Breast epithelium (tissue), 4 donors: ENCODE measurements around the gene PRKG1. TPM values are rescaled to one million over a fixed set of nuclear protein-coding genes. Genes with fewer than 3 reads are reported as not detected.
A peak's percentile ranks its signal among the peaks of the same experiment; 100 is the strongest.

Source experiments
- DNase-seq, 2 donors: peaks; one replicate each; pipeline ENCODE4 v3.0.0-alpha.2; 2019; ENCODE audit warnings: low spot score in 2 of 2
- H3K27ac ChIP-seq, 2 donors: fragments of 200-600 bp; sonication (generic) in 1 of 2; one replicate each; pipeline ENCODE4 v1.5.1; 2016 to 2019; ENCODE audit warnings: mild to moderate bottlenecking in 1 of 2
- H3K27me3 ChIP-seq, 2 donors: fragments of 200-600 bp; sonication (generic) in 1 of 2; one replicate each; pipeline versions ENCODE4 v1.5.1 to v1.6.0; 2017 to 2019; ENCODE audit warnings: control low read depth in 1 of 2, mild to moderate bottlenecking in 1 of 2
- H3K36me3 ChIP-seq: fragments of 200-600 bp; one replicate; pipeline ENCODE4 v1.5.1; 2019
- H3K4me1 ChIP-seq, 2 donors: fragments of 200-600 bp; sonication (generic); one replicate each; pipeline ENCODE4 v1.5.1; 2016 to 2019; ENCODE audit warnings: control low read depth in 1 of 2
- H3K4me3 ChIP-seq, 3 donors: fragments of 200-600 bp; sonication (generic); 1 replicate in 2 of 3; 2 replicates in 1 of 3; pipeline ENCODE4 v1.5.1; 2016 to 2019; ENCODE audit warnings: mild to moderate bottlenecking in 3 of 3, moderate library complexity in 2 of 3
- H3K9me3 ChIP-seq, 2 donors: fragments of 200-600 bp; sonication (generic) in 1 of 2; one replicate each; pipeline ENCODE4 v1.5.1; 2016 to 2019; ENCODE audit warnings: control low read depth in 1 of 2
- POLR2A ChIP-seq: fragments of 450-650 bp; IDR thresholded peaks from one replicate; pipeline ENCODE4 v1.6.1; 2016; ENCODE audit warnings: antibody characterized with exemption, mild to moderate bottlenecking, moderate library complexity
- POLR2AphosphoS5 ChIP-seq, 3 donors: sonication (generic); formaldehyde crosslinking; IDR thresholded peaks; one replicate each; pipeline ENCODE4 v1.6.1; 2017; ENCODE audit warnings: antibody characterized with exemption in 3 of 3
- intact Hi-C: fragments of 100-400 bp; cut with DNase I; formaldehyde crosslinking; loops from one replicate; pipeline ENCODE4 v1.15.1; 2023; ENCODE audit warnings: low total_unique reads
- total RNA-seq, 3 donors: library from RNA; depleted of rRNA; stranded (reverse); fragments of >200 nt; gene quantifications; one replicate each; pipeline ENCODE4 v1.1.0, GENCODE V29; 2016
- TF ChIP-seq, protein P1 (sequence below), 3 donors: fragments of 450-650 bp; IDR thresholded peaks; one replicate each; pipeline ENCODE4 v1.5.1; 2016 to 2017; ENCODE audit warnings: antibody characterized with exemption in 3 of 3, mild to moderate bottlenecking in 3 of 3, moderate library complexity in 3 of 3

Gene PRKG1
- total RNA-seq, 3 donors from 2014 or later: 10.9 to 36.9 (median 19.7) TPM

DNA sequence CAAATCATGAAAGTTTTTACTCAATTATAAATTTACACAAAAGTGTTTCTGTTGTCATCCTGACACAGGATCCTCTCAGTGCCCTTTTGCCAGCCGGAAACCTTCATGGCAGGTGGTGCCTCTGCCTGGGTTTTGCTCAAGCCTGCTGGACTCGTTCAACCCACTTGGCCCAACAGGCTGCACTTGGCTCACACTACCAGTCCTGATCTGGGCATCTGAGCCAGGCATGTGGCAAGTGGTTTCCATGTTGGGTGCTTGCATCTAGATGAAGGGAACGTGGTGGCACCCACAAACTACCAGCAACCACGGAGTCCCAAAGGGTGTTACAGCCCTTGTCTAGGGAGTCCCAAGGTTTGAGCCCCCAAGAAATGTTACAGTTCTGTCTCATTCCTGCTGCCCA is 787.4 kb downstream of the PRKG1 start:
- peak; percentile 20 to 37 for DNase-seq
- Histone ChIP-seq H3K36me3 (no peaks in the 10 kb centered on the region), H3K27ac (no peak overlapping the region), H3K27me3 (no peaks in the 10 kb centered on the region), H3K4me3 (no peak overlapping the region), H3K4me1 (no peaks in the 10 kb centered on the region), H3K9me3 (no peaks in the 10 kb centered on the region)
- intact Hi-C loops: no loop called here
- TF ChIP-seq, protein P1, sequence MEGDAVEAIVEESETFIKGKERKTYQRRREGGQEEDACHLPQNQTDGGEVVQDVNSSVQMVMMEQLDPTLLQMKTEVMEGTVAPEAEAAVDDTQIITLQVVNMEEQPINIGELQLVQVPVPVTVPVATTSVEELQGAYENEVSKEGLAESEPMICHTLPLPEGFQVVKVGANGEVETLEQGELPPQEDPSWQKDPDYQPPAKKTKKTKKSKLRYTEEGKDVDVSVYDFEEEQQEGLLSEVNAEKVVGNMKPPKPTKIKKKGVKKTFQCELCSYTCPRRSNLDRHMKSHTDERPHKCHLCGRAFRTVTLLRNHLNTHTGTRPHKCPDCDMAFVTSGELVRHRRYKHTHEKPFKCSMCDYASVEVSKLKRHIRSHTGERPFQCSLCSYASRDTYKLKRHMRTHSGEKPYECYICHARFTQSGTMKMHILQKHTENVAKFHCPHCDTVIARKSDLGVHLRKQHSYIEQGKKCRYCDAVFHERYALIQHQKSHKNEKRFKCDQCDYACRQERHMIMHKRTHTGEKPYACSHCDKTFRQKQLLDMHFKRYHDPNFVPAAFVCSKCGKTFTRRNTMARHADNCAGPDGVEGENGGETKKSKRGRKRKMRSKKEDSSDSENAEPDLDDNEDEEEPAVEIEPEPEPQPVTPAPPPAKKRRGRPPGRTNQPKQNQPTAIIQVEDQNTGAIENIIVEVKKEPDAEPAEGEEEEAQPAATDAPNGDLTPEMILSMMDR (IDR thresholded peaks at IDR 0.05): no peak
- TF ChIP-seq POLR2AphosphoS5 (IDR thresholded peaks at IDR 0.05) (no peak), POLR2A (no peak)

DNA sequence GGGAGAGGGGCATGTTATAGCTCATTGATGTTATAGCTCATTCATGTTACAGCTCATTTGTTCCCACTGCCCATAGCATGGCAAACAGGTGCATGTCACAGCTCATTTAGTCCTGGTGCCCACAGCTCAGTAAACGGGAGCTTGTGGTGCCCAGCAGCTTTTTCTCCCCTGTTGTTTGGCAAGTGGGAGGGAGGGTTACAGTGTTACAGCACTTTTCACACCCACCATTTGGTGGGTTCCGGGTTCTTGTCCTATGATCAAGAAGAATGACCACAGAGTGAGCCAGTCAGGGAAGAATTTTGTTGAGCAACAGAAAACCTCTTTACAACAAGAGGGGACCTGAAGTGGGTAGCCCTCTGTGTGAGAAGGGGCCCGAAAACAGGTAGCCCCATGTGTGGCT is 787.9 kb downstream of the PRKG1 start:
- Histone ChIP-seq H3K9me3 (no peaks in the 10 kb centered on the region), H3K27ac (no peak overlapping the region), H3K4me1 (no peaks in the 10 kb centered on the region), H3K4me3 (no peak overlapping the region), H3K27me3 (no peaks in the 10 kb centered on the region), H3K36me3 (no peaks in the 10 kb centered on the region)
- intact Hi-C loops: no loop called here
- TF ChIP-seq POLR2AphosphoS5 (IDR thresholded peaks at IDR 0.05): no peak
- TF ChIP-seq, protein P1 (IDR thresholded peaks at IDR 0.05): no peak
- TF ChIP-seq POLR2A: no peak
- no peak for DNase-seq

DNA sequence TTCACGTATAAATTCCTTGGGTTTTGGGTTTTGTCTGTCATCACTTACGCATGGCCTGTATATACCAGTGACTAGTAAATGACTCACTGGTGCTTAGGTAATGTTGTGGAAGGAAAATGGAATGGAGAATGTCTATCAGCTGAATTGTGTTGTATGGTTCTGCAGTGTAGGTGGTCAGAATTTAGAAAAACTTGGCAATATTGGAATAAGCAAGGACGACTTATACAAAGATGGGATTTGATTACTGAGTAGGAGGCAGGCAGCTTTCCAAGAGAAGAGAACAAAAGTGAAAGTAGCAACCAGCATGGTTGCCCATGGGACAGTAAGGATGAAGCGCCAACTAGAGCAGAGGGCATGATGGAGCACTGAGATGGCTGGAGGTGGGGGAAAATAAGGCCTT is 793.7 kb downstream of the PRKG1 start:
- no peak for TF ChIP-seq POLR2A
- TF ChIP-seq, protein P1 (IDR thresholded peaks at IDR 0.05): no peak
- TF ChIP-seq POLR2AphosphoS5 (IDR thresholded peaks at IDR 0.05): no peak
- intact Hi-C loops: no loop called here
- H3K9me3 ChIP-seq: no peaks in the 10 kb centered on the region
- H3K4me3 ChIP-seq: no peak overlapping the region
- no peaks in the 10 kb centered on the region for H3K36me3 ChIP-seq
- no peaks in the 10 kb centered on the region for H3K4me1 ChIP-seq
- H3K27me3 ChIP-seq: no peaks in the 10 kb centered on the region
- no peak overlapping the region for H3K27ac ChIP-seq
- no peak for DNase-seq

DNA sequence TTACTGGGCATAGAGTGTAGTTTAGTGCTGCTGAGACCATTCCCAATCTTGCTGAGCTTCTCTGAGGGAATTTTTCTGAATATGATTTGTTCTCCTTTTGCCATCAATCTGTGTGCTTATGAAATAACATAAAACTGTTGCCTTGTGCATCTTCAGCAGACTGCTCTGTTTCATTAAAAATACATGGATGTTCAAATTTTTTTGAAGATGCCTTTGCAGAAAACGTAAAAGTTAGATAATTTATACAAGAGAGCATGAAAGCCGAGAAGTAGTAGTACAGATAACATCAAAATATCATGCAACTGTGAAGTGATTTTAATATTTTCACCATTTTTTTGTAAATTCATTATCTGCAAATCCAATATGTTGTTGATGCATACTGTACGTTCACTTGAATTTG is 799.8 kb downstream of the PRKG1 start:
- DNase-seq: no peak
- Histone ChIP-seq H3K4me3 (no peak overlapping the region), H3K36me3 (no peaks in the 10 kb centered on the region), H3K4me1 (no peaks in the 10 kb centered on the region), H3K27me3 (no peaks in the 10 kb centered on the region), H3K27ac (no peak overlapping the region), H3K9me3 (no peaks in the 10 kb centered on the region)
- TF ChIP-seq POLR2A (no peak), POLR2AphosphoS5 (IDR thresholded peaks at IDR 0.05) (no peak)
- TF ChIP-seq, protein P1 (IDR thresholded peaks at IDR 0.05): no peak
- intact Hi-C loops: no loop called here

DNA sequence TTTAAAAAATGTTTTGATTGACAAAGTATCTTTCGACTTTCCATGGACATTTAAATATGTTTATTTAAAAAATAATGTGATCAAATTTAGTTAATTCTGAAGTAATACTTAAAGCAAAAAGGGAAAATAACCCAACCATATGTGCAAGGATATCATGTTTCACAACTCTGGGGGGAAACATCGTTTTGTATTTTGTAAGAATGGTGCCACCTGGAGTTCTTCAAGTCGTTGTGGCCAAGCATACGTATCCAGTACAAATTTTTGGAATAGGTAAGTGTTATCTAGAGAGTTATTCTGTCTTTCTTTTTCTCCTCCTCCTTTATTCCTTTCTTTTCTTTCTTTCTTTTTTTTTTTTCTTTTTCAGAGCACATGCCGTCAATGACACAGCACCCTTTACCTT is 801.3 kb downstream of the PRKG1 start:
- H3K27ac ChIP-seq: no peak overlapping the region
- H3K4me1 ChIP-seq: peaks cover 0 to 5% of the 10 kb centered on the region in 2 donors
- no peaks in the 10 kb centered on the region for H3K9me3 ChIP-seq
- no peak for DNase-seq
- H3K27me3 ChIP-seq: no peaks in the 10 kb centered on the region
- intact Hi-C loops: no loop called here
- no peaks in the 10 kb centered on the region for H3K36me3 ChIP-seq
- TF ChIP-seq, protein P1 (IDR thresholded peaks at IDR 0.05): no peak
- no peak for TF ChIP-seq POLR2A
- no peak for TF ChIP-seq POLR2AphosphoS5 (IDR thresholded peaks at IDR 0.05)
- H3K4me3 ChIP-seq: no peak overlapping the region
